Thyroid gland (tissue), 4 donors: ENCODE data around the gene WDR83. TPM values are rescaled to one million over a fixed set of nuclear protein-coding genes. Genes with fewer than 3 reads are reported as not detected.

Experiments
- DNase-seq, 2 donors: peaks; one replicate each; pipeline ENCODE4 v3.0.0-alpha.2; 2019
- H3K27ac ChIP-seq, 3 donors: fragments of 200-600 bp; sonication (generic); 1 replicate in 2 of 3; 2 replicates in 1 of 3; pipeline ENCODE4 v1.5.1; 2016 to 2019; ENCODE audit warnings: mild to moderate bottlenecking in 1 of 3, moderate library complexity in 1 of 3
- H3K27me3 ChIP-seq: fragments of 200-600 bp; sonication (generic); one replicate; pipeline ENCODE4 v1.5.1; 2019
- H3K36me3 ChIP-seq, 2 donors: fragments of 200-600 bp; sonication (generic); one replicate each; pipeline ENCODE4 v1.5.1; 2016 to 2019
- H3K4me1 ChIP-seq, 2 donors: fragments of 200-600 bp; sonication (generic); one replicate each; pipeline ENCODE4 v1.5.1; 2017 to 2019
- H3K4me3 ChIP-seq, 3 donors: fragments of 200-600 bp; sonication (generic); replicated peaks in 1 of 3; 1 replicate in 2 of 3; 2 replicates in 1 of 3; pipeline ENCODE4 v1.5.1; 2016; ENCODE audit warnings: mild to moderate bottlenecking in 1 of 3
- H3K9me3 ChIP-seq: fragments of 200-600 bp; sonication (generic); one replicate; pipeline ENCODE4 v1.5.1; 2017
- POLR2A ChIP-seq, 2 donors: fragments of 450-650 bp; IDR thresholded peaks; one replicate each; pipeline ENCODE4 v1.6.1; 2017; ENCODE audit warnings: antibody characterized with exemption in 2 of 2, mild to moderate bottlenecking in 2 of 2, moderate library complexity in 1 of 2
- WGBS, 2 donors: methylation state at CpG; one replicate each; pipeline ENCODE4 v1.1.5; 2017; 5-methylcytosine and 5-hydroxymethylcytosine counted together
- intact Hi-C: fragments of 100-400 bp; cut with DNase I; formaldehyde crosslinking; loops from one replicate; pipeline ENCODE4 v1.15.1; 2023
- total RNA-seq, 4 donors: library from RNA; depleted of rRNA; stranded (reverse); fragments of >200 nt; gene quantifications; one replicate each; pipeline ENCODE4 v1.2.3, GENCODE V29; 2016
- TF ChIP-seq, protein P1 (sequence below), 6 experiments: fragments of 200-600 bp in 3 of 6; fragments of 450-650 bp in 3 of 6; sonication (generic) in 3 of 6; IDR thresholded peaks; one replicate each; pipeline ENCODE4 v1.5.1; 2016 to 2019; ENCODE audit warnings: antibody characterized with exemption in 6 of 6, mild to moderate bottlenecking in 2 of 6, inconsistent platforms in 1 of 6, moderate library complexity in 1 of 6

The WDR83 gene
- total RNA-seq, 4 donors from 2014 or later = 9.5 to 17.5 (median 14.3) TPM

DNA sequence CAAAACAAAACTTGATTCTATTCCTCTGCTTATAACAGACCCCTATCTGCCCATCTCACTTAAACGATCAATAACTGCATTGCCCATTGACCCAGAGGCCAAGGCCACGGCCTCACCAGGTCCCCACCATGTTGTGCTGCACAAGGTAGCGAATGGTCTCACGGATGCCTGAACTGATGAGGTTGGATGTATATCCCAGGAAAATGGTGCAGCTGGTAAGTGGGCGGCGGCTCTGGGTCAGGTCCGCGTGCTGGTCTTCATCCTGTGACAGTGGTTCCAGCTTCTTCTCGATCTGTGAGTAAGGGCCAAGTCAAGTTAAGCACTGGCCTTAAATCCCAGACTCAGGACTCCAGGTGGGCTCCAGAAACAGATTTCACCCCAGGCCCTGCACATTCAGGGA lies 13.4 kb downstream of the WDR83 start:
- Histone ChIP-seq H3K36me3 (peaks cover 30 to 45% of the 10 kb centered on the region in 2 donors), H3K27me3 (no peaks in the 10 kb centered on the region), H3K4me1 (peaks cover 5 to 9% of the 10 kb centered on the region in 2 donors), H3K27ac (no peak overlapping the region), H3K9me3 (no peaks in the 10 kb centered on the region), H3K4me3 (no peak overlapping the region)
- intact Hi-C loops = no loop called here
- DNase-seq = no peak
- 92 to 95% methylated on average over 9 of the region's 9 CpGs for WGBS, 2 donors
- TF ChIP-seq, protein P1, sequence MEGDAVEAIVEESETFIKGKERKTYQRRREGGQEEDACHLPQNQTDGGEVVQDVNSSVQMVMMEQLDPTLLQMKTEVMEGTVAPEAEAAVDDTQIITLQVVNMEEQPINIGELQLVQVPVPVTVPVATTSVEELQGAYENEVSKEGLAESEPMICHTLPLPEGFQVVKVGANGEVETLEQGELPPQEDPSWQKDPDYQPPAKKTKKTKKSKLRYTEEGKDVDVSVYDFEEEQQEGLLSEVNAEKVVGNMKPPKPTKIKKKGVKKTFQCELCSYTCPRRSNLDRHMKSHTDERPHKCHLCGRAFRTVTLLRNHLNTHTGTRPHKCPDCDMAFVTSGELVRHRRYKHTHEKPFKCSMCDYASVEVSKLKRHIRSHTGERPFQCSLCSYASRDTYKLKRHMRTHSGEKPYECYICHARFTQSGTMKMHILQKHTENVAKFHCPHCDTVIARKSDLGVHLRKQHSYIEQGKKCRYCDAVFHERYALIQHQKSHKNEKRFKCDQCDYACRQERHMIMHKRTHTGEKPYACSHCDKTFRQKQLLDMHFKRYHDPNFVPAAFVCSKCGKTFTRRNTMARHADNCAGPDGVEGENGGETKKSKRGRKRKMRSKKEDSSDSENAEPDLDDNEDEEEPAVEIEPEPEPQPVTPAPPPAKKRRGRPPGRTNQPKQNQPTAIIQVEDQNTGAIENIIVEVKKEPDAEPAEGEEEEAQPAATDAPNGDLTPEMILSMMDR (IDR thresholded peaks at IDR 0.05) = no peak
- no peak for TF ChIP-seq POLR2A (IDR thresholded peaks at IDR 0.05)

DNA sequence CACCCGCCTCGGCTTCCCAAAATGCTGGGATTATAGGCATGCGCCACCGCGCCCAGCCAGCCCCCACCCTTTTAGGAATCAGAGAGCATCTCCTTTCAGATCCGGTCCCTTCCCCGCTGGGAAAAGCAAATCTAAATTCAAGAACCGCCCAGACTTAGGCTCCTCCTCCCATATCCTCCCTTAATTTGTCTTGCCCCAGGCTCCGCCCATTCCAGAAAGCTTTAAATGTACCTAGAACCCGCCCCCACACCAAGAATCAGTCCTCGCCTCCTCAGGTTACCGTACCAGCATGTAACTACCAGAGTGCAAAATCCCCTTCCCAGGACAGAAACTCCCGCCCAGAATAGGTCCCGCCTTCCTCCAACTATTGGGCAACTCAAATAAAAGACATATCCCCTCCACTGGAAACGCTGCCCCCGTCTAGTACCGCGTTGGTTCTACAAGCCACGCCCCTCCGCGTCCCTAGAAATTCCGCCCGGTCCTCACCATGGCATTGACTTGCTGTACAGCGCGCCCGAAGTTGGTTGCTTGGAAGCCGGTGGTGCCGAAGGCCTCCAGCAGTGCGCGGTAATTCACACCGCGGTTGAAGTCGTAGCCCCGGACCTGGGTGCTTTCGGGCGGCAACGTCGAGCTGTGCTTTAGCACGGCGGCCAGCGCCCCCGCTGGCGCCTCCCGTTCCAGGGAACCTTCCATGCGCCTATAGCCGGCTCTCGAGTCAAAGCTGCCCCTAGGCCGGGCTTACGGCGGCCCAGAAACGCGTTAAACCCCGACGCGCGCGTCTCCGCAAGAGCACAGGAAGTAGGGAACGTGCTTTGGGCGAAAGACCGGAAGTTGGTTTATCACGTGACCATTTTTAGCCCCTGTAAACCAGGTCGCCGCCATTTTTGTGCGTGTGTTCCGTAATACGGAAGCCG lies 14.7 kb downstream of the WDR83 start, which contains the start of gene DHPS:
DHPS (minus strand) TSS at position 807 of the 914 bp plus-strand sequence; CDS start at position 693, 114 bp downstream.
- peak; percentile 94 for DNase-seq
- intact Hi-C loops = no loop called here

DNA sequence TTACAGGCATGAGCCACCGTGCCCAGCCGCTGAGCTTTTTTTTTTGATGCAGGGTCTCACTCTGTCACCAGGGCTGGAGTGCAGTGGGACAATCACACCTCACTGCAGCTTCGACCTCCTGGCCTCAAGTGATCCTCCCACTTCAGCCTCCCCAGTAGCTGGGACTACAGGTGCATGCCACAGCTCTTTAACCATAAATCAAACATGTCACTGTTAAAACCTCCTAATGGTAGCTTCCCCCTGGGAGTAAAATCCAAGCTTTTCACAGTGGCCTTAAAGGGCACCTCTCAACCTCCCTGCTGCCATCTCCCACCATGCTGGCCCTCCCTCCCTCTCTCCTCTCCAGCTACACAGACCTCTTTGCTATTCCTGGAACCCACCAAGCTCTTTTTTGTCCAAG lies 19.2 kb downstream of the WDR83 start:
- no peak for DNase-seq
- Histone ChIP-seq H3K4me1 (peaks cover under 1 to 2% of the 10 kb centered on the region in 2 donors), H3K4me3 (no peak overlapping the region), H3K27me3 (no peaks in the 10 kb centered on the region), H3K36me3 (no peaks in the 10 kb centered on the region), H3K27ac (no peak overlapping the region), H3K9me3 (no peaks in the 10 kb centered on the region)
- intact Hi-C loops = no loop called here
- 90 to 94% methylated on average over 2 to 3 of the region's 3 CpGs for WGBS, 2 donors
- TF ChIP-seq POLR2A (IDR thresholded peaks at IDR 0.05) = no peak
- TF ChIP-seq, protein P1 (IDR thresholded peaks at IDR 0.05) = no peak

More for the DNA sequence above, 14.7 kb downstream of the WDR83 start, which contains the start of gene DHPS:
- no peaks in the 10 kb centered on the region for H3K9me3 ChIP-seq
- TF ChIP-seq, protein P1 (IDR thresholded peaks at IDR 0.05) = peak in 1 of 6 experiments; percentile 19
- peak in 1 of 2 donors; percentile 51 for TF ChIP-seq POLR2A (IDR thresholded peaks at IDR 0.05)
- peak within 1 kb of the TSS; percentile 89 to 98 (median 94) for H3K27ac ChIP-seq
- WGBS, 2 donors = 0% methylated on average over 50 to 55 of the region's 68 CpGs
- H3K36me3 ChIP-seq = peaks cover 20 to 33% of the 10 kb centered on the region in 2 donors
- peak within 1 kb of the TSS; percentile 27 to 91 (median 77) for H3K4me3 ChIP-seq
- H3K27me3 ChIP-seq = no peaks in the 10 kb centered on the region
- H3K4me1 ChIP-seq = peaks cover 5 to 9% of the 10 kb centered on the region in 2 donors

DNA sequence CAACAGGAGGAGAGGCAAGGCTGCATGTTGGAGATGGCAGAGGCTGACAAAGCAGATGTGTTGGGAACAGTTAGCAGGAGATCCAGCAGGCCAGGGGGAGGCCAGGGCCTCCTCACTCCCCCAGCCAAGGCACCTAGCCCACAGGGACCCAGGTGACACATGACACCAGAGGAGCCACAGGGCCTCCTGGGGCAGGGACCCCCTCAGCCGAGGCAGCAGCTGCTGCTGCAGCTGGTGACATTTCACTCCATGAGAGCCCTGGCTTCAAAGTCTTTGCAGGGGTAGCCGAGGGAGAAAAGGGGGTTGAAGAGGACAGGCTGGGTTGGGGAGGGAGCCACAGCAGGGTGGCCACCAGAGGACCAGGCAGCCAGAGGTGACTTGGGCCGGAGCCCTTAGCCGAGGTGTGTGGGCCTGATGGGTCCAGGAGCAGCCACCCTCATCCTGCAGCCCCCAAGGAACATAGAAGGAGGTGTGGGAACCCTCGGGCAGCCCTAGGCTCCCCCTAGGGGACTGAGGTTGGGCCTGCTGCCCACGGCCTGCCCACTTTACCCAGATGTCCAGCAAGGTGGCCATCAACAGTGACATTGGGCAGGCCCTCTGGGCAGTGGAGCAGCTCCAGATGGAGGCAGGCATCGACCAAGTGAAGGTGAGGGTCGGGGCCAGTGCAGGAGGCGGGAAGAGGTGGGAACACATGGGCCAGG lies 21.0 kb downstream of the WDR83 start, which contains the start of gene GNG14:
GNG14 (plus strand) TSS at position 503 of the 701 bp plus-strand sequence; CDS start at position 554, 51 bp downstream.
- Histone ChIP-seq H3K4me3 (no peak within 1 kb of the TSS), H3K4me1 (no peaks in the 10 kb centered on the region), H3K27me3 (no peaks in the 10 kb centered on the region), H3K36me3 (no peaks in the 10 kb centered on the region), H3K27ac (no peak within 1 kb of the TSS), H3K9me3 (no peaks in the 10 kb centered on the region)
- no peak for DNase-seq
- intact Hi-C loops = no loop called here
- no peak for TF ChIP-seq POLR2A (IDR thresholded peaks at IDR 0.05)
- TF ChIP-seq, protein P1 (IDR thresholded peaks at IDR 0.05) = no peak
- 88 to 94% methylated on average over 5 to 7 of the region's 9 CpGs for WGBS, 2 donors
